Fibroblast of skin of back (primary cell): Measurements from ENCODE around the gene LURAP1L.

ENCODE experiments used
- DNase-seq: peaks from one replicate; pipeline ENCODE4 v3.0.0-alpha.2; 2013

LURAP1L gene

DNA sequence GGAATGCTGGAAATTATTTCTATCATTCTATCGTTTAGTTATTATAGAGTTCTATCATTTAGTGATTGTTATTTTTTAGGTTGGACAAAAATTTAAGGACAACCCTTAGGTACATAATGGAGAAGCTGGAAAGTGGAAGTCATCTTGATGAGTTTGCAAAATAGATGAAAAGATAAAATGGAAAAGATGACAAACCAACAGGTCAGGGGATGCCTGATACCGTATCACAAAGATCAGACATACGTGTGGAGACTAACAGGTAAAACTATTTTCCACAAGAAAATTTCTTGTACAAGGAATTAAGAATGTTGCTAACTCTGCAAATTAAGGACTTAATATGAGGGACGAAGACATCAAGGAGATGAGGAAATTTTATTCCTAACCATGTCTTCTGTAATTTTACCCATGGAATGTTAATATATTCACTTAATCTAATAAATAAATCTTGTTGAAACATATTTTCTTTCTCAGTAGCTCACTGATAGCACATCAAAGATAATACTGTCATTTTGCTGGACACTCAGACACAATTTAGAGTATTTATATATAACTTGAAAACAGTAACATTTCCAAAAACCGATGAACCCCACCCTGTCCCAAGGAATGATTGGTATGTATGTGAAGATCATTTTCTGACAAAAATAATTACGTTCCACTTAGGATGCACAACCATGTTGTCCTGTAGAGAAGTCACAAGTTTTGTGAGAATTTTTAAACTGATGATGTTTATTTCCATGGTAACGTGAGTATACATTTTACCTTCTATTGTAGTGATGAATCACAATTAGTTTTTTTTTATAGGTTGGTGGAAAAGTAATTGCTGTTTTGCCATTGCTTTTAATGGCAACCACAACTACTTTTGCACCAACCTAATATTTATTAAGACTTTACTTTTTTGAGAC lies 2.6 kb downstream of the LURAP1L start:
- no peak for DNase-seq

DNA sequence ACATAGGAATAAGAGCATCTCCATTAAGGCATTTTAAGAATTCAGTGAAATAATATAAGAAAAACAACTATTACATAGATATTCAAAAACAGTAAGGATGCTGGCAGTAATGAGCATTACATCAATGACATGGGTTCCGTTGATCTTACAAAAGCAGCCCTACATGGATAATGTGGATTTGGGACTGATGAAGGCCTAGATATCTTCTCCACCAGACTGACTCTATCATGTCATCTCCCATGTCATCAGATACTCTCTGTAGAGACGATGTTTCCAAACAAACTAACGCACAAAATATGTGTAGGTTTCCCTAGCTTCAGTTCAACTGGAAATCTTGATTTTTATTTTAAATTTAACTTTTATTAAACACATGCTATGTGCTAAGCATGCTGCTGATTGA lies 3.6 kb downstream of the LURAP1L start:
- DNase-seq: no peak

DNA sequence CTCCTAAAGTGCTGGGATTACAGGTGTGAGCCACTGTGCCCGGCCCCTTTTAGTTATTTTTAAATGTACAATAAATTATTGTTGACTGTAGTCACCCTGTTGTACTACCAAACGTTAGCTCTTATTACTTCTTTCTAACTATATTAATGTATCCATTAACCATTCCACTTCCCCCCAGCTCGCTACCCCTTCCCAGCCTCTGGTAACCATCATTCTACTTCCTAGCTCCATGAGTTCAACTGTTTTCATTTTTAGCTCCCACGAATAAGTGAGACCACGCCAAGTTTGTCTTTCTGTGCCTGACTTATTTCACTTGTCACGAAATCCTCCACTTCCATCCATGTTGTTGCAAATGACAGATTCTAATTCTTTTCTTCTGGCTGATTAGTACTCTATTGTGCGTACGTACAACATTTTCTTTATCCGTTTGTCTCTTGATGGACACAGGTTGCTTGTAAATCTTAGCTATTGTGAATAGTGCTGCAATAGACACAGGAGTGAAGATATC lies 6.5 kb downstream of the LURAP1L start:
- no peak for DNase-seq

GRCh38 chr9:12783767-12784460 lies 9.1 kb downstream of the LURAP1L start:
- no peak for DNase-seq

GRCh38 chr9:12784461-12785259 lies 9.8 kb downstream of the LURAP1L start:
- DNase-seq: peak; percentile 97

- DNase-seq: no peak
Measured at GRCh38 chr9:12785260-12785770, 10.5 kb downstream of the LURAP1L start.

DNA sequence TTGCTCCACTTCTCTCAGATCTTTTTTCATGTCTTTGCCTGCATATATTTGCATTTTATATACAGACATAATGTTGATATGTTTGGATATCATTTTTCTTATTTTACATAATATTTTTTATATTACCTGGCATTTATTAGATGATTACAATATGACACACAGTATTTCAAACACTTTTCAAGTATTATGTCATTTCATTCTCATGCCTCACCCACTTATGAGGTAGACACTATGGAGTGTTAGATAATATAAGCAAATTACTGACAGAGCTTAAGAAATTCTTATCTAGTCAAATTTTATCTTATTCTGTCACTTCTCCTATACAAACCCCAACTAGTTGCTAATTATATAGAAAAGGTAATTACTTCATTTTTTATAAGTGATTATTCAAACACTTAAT lies 11.1 kb downstream of the LURAP1L start:
- DNase-seq: no peak

DNA sequence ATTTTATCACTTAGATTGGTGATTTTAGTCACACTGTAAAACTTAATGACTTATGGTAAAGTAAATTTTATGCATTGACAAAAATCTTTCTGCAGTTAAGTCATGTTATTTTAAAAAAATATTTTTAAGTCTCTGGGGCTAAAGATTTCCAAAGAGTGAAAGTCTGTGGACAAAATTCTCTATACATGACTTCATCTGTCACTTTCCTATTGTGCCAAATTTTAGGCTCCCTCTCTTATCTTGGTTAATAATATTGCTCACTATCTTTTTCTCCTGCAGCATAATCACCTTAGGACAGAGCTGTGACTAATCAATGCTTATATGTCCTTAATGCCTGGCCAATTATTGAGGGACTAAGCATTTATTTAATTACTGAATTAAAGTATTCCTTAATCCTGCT lies 15.2 kb downstream of the LURAP1L start:
- DNase-seq: peak; percentile 62

GRCh38 chr9:12790883-12791282 lies 16.1 kb downstream of the LURAP1L start:
- no peak for DNase-seq

GRCh38 chr9:12794101-12794799 lies 19.4 kb downstream of the LURAP1L start:
- no peak for DNase-seq

DNA sequence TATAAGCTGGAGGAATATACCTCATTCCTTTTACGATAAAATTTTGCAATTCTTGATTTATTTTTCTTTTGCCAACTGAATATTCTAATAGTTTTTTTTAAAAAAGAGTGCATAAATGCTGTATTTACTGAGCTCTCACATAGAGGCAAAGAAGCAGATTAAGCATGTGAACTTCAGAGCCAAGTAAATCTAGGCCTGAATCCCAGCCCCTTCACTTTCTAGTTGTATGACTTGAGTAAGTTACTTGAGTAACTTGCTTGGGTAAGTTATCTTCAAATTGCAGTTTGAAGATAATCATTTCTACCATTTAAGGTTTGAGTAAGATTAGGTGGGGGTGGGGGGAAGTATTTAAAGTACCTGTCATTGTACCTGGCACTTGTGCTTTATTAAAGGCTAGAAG lies 21.8 kb downstream of the LURAP1L start:
- no peak for DNase-seq

GRCh38 chr9:12797037-12797436 lies 22.2 kb downstream of the LURAP1L start:
- no peak for DNase-seq

GRCh38 chr9:12798066-12798770 lies 23.4 kb downstream of the LURAP1L start:
- DNase-seq: no peak

DNA sequence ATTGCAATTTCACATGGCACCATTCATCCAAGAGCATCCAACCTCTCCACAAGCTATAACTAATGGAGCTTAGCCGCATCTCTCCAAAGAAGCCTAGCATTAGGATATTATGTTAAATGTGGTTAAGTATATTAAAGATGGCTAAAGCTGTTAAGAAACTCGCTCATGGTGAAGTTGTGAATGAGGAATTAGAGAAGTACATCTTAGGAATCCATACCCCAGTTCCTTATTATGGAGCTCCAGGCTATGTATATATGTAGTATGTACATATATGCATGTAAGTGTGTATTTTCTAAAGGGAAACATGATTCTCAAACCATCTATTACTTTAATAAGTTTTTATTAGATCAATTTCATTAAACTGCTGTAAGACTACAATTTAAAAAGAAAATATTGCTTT lies 26.4 kb downstream of the LURAP1L start:
- no peak for DNase-seq

DNA sequence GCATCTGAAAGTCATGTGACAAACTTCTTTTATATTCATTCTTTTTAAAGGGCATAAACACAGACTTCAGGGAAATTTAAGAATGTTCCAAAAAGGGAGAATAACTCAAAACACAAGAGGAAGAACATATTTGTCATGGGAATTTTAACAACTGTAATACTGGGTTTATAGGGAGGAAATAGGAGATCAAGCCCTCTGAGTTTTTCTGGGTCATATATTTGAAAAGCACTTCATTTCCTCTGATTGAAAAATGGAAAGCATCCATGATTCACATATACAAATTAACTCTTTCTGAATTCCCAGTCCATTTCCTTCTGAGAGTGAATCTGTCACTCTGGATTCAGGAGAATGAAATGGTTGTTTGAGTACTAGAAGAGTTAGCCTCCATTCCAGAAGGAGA lies 26.8 kb downstream of the LURAP1L start:
- peak; percentile 33 for DNase-seq

GRCh38 chr9:12802093-12802492 lies 27.3 kb downstream of the LURAP1L start:
- no peak for DNase-seq

DNA sequence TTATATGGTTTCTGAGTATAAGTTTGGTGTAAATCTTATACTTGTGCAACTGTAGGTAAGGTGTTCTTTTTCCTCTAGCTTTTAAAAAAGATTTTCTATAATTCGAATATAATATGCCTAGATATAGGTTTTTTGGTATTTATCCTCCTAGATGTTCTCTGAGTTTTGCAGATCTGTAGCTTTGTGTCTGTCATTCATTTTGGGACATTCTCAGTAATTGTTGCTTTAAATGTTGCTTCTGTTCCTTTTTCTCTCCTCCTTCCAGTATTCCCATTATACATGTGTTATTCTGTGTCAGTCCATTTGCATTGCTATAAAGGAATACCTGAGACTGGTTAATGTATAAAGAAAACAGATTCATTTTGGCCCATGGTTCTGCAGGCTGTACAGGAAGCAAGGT lies 33.7 kb downstream of the LURAP1L start:
- no peak for DNase-seq

- no peak for DNase-seq
Measured at GRCh38 chr9:12809720-12810119, 34.9 kb downstream of the LURAP1L start.

GRCh38 chr9:12811935-12812334 lies 37.1 kb downstream of the LURAP1L start:
- no peak for DNase-seq

GRCh38 chr9:12812710-12813109 lies 37.9 kb downstream of the LURAP1L start:
- DNase-seq: no peak

- DNase-seq: no peak
Measured at GRCh38 chr9:12813533-12813932, 38.7 kb downstream of the LURAP1L start.
